Measurements from ENCODE around the gene CCDC88B.
"Not testable (repeated sequence)": the region's sequence is repeated elsewhere in the genome, so short reads cannot be mapped to it uniquely, and the experiment has no call there.

- TF ChIP-seq, protein P1, sequence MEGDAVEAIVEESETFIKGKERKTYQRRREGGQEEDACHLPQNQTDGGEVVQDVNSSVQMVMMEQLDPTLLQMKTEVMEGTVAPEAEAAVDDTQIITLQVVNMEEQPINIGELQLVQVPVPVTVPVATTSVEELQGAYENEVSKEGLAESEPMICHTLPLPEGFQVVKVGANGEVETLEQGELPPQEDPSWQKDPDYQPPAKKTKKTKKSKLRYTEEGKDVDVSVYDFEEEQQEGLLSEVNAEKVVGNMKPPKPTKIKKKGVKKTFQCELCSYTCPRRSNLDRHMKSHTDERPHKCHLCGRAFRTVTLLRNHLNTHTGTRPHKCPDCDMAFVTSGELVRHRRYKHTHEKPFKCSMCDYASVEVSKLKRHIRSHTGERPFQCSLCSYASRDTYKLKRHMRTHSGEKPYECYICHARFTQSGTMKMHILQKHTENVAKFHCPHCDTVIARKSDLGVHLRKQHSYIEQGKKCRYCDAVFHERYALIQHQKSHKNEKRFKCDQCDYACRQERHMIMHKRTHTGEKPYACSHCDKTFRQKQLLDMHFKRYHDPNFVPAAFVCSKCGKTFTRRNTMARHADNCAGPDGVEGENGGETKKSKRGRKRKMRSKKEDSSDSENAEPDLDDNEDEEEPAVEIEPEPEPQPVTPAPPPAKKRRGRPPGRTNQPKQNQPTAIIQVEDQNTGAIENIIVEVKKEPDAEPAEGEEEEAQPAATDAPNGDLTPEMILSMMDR (IDR thresholded peaks at IDR 0.05) = not testable (repeated sequence)
- not testable (repeated sequence) for TF ChIP-seq POLR2A (IDR thresholded peaks at IDR 0.05); POLR2AphosphoS5 (IDR thresholded peaks at IDR 0.05; ENCODE audit: insufficient read depth in 1 of 2, low read depth in 1 of 2)
Observed at GRCh38 chr11:64323984-64324383, 16.0 kb upstream of the CCDC88B start.
